ENCODE data around the gene UACA. TPM values are rescaled to one million over a fixed set of nuclear protein-coding genes. Genes with fewer than 3 reads are reported as not detected.

Gene UACA
- total and polyA plus RNA-seq, 2 of the 8 experiments (the other 6 are each of a cell fraction or from before 2014, with no cell fraction given): 28.6 to 38.9 TPM

GRCh38 chr15:70633103-70633831, 130.1 kb downstream of the UACA start (continued):
- TF ChIP-seq CTCF (IDR thresholded peaks at IDR 0.05; ENCODE audit: control extremely low read depth in 1 of 3, insufficient read depth in 1 of 3, low read depth in 1 of 3, low read length in 3 of 3) (no peak), SRF (IDR thresholded peaks at IDR 0.05; ENCODE audit: low read depth, low read length) (no peak)
